ENCODE data around the gene IL2RA.

Gene IL2RA

GRCh38 chr10:6056411-6057135, 5.6 kb downstream of the IL2RA start:
- TF ChIP-seq CTCF (IDR thresholded peaks at IDR 0.05; ENCODE audit: borderline replicate concordance, insufficient read depth, low read depth, low read length): no peak
- H3K4me3 ChIP-seq (ENCODE audit: low read depth, low read length): no peak overlapping the region

- no peak for TF ChIP-seq CTCF (IDR thresholded peaks at IDR 0.05; ENCODE audit: borderline replicate concordance, insufficient read depth, low read depth, low read length)
- no peak overlapping the region for H3K4me3 ChIP-seq (ENCODE audit: low read depth, low read length)
These were observed 6.2 kb downstream of the IL2RA start for GRCh38 chr10:6055929-6056328.

GRCh38 chr10:6054884-6055283, 7.3 kb downstream of the IL2RA start:
- H3K4me3 ChIP-seq (ENCODE audit: low read depth, low read length): no peak overlapping the region
- TF ChIP-seq CTCF (IDR thresholded peaks at IDR 0.05; ENCODE audit: borderline replicate concordance, insufficient read depth, low read depth, low read length): no peak

GRCh38 chr10:6053816-6054631, 8.1 kb downstream of the IL2RA start:
- no peak overlapping the region for H3K4me3 ChIP-seq (ENCODE audit: low read depth, low read length)

GRCh38 chr10:6053303-6053702, 8.9 kb downstream of the IL2RA start:
- H3K4me3 ChIP-seq (ENCODE audit: low read depth, low read length): no peak overlapping the region

More at GRCh38 chr10:6053816-6054631, 8.1 kb downstream of the IL2RA start:
- no peak for TF ChIP-seq CTCF (IDR thresholded peaks at IDR 0.05; ENCODE audit: borderline replicate concordance, insufficient read depth, low read depth, low read length)

More at GRCh38 chr10:6053303-6053702, 8.9 kb downstream of the IL2RA start:
- no peak for TF ChIP-seq CTCF (IDR thresholded peaks at IDR 0.05; ENCODE audit: borderline replicate concordance, insufficient read depth, low read depth, low read length)

All from GM12875 (cell line).